Middle frontal gyrus (tissue), 1 donor: ENCODE data around the gene STAT4.
A peak's percentile ranks its signal among the peaks of the same experiment; 100 is the strongest.

Source experiments
- DNase-seq: peaks from one replicate; pipeline ENCODE4 v3.0.0-alpha.2; 2015; ENCODE audit warnings: low spot score; ENCODE audit errors: extremely low spot score

Gene STAT4

GRCh38 chr2:191145769-191146471 is 4.9 kb downstream of the STAT4 start:
- no peak for DNase-seq

- DNase-seq, result no peak
Measured at GRCh38 chr2:191144217-191144616, 6.6 kb downstream of the STAT4 start.

GRCh38 chr2:191143791-191144190 is 7.0 kb downstream of the STAT4 start:
- no peak for DNase-seq

- DNase-seq, result no peak
Measured at GRCh38 chr2:191128911-191129304, 21.9 kb downstream of the STAT4 start.

GRCh38 chr2:191128172-191128910 is 22.5 kb downstream of the STAT4 start:
- no peak for DNase-seq

- no peak for DNase-seq
Measured at GRCh38 chr2:191127235-191127634, 23.6 kb downstream of the STAT4 start.

GRCh38 chr2:191126386-191127085 is 24.3 kb downstream of the STAT4 start:
- no peak for DNase-seq

- no peak for DNase-seq
Measured at GRCh38 chr2:191125646-191126045, 25.1 kb downstream of the STAT4 start.

GRCh38 chr2:191122638-191123294 is 28.0 kb downstream of the STAT4 start:
- no peak for DNase-seq

GRCh38 chr2:191117341-191117740 is 33.5 kb downstream of the STAT4 start:
- DNase-seq, result no peak

GRCh38 chr2:191115804-191116203 is 35.0 kb downstream of the STAT4 start:
- DNase-seq, result no peak

- DNase-seq, result no peak
Measured at GRCh38 chr2:191115391-191115790, 35.4 kb downstream of the STAT4 start.

- peak; percentile 20 for DNase-seq
Measured at GRCh38 chr2:191114403-191114886, 36.3 kb downstream of the STAT4 start.

GRCh38 chr2:191113761-191114160 is 37.0 kb downstream of the STAT4 start:
- no peak for DNase-seq

- no peak for DNase-seq
Measured at GRCh38 chr2:191112448-191112901, 38.3 kb downstream of the STAT4 start.

GRCh38 chr2:191109888-191110287 is 40.9 kb downstream of the STAT4 start:
- no peak for DNase-seq

GRCh38 chr2:191108331-191108730 is 42.5 kb downstream of the STAT4 start:
- DNase-seq, result no peak

GRCh38 chr2:191105082-191105481 is 45.7 kb downstream of the STAT4 start:
- DNase-seq, result no peak

- DNase-seq, result no peak
Measured at GRCh38 chr2:191103774-191104173, 47.0 kb downstream of the STAT4 start.

- no peak for DNase-seq
Measured at GRCh38 chr2:191100216-191100615, 50.6 kb downstream of the STAT4 start.

- DNase-seq, result no peak
Measured at GRCh38 chr2:191087311-191087710, 63.5 kb downstream of the STAT4 start.

- no peak for DNase-seq
Measured at GRCh38 chr2:191086706-191087105, 64.1 kb downstream of the STAT4 start.
